GM18951 (cell line): ENCODE results near the gene MPND.

Experiments
- POLR2A ChIP-seq: IDR thresholded peaks from 4 replicates; pipeline ENCODE4 v1.6.1; 2011; ENCODE audit warnings: mild to moderate bottlenecking; ENCODE audit not compliant: insufficient read length, insufficient read depth; ENCODE audit errors: extremely low read depth
- in situ Hi-C: fragments of 300-500 bp; cut with MboI; formaldehyde crosslinking; loops from one replicate; pipeline ENCODE4 v1.12.0; 2022; ENCODE audit warnings: low sequenced_read_pairs, mixed read lengths, inconsistent platforms; ENCODE audit not compliant: unreplicated experiment

The MPND gene

DNA sequence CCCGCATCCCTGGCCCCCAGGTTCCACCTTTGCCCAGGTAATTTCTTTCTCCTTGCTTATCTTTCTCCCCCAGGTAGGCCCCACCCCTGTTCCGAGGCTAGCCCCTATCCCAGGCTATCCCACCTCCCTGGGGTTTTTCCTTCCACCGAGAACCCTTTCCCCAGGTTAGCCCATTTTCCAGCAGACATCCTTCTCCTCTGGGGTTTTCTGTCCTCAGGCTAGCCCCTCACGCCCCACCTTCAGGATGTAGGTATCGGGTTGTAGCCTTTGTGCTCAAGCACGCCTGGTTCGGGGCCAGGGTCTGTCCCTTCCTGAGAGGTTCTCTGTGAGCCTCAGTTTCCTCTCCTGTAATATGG is 38.1 kb upstream of the MPND start:
- in situ Hi-C loops = no loop called here
- TF ChIP-seq POLR2A = no peak

DNA sequence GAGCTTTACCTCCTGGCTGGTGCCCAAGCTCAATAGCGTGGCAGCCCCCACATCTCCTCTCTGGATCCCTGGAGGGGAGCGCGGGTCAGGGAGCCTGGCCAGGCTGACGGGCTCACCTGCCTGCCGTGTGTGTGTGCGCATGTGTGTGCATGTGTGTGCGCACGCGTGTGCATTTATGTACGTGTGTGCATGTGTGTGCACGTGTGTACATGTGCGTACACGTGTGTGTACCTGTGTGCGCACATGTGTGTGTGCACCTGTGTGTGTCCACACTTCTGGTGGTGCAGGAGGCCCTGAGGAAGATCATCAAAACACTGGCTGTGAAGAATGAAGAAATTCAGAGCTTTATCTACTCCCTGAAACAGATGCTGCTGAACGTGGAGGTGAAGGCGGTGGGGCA is 37.7 kb upstream of the MPND start:
- no peak for TF ChIP-seq POLR2A
- in situ Hi-C loops = no loop called here

DNA sequence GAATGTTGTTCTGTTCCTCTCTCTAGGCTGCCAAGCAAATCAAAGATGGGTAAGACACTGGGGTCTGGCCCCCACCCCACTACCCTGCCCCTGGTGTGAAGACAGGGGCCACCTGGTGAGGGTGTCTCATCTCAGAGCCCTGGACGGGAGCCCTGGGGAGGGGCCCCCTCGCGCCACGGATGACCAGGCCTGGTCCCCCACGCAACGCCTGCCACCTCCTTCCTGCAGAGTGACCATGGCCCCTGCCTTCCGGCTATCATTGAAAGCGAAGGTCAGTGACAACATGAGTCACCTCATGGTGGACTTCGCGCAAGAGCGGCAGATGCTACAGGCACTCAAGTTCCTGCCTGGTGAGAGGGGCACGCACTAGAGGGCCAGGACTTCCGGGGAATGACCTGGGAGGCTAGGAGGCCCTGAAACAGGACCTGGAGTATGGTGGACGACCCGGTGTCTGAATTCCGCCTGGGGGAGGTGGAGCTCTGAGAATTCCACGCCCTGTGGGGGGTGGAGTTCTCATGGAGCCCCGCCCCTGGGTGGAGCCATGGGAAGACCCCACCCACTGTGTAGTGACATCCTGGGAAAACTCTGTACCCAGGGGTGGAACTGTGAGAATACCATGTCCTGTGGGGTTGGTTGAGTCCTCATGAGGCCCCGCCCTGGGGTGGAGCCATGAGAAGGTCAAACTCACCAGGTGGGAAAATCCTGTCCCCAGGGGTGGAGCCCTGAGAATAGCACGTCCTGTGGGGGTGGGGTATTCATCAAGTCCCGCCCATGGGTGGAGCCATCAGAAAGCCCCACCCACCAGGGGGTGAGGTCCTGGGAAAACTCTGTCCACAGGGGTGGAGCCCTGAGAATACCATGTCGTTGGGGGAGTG is 32.9 kb upstream of the MPND start:
- in situ Hi-C loops = no loop called here
- TF ChIP-seq POLR2A = no peak

DNA sequence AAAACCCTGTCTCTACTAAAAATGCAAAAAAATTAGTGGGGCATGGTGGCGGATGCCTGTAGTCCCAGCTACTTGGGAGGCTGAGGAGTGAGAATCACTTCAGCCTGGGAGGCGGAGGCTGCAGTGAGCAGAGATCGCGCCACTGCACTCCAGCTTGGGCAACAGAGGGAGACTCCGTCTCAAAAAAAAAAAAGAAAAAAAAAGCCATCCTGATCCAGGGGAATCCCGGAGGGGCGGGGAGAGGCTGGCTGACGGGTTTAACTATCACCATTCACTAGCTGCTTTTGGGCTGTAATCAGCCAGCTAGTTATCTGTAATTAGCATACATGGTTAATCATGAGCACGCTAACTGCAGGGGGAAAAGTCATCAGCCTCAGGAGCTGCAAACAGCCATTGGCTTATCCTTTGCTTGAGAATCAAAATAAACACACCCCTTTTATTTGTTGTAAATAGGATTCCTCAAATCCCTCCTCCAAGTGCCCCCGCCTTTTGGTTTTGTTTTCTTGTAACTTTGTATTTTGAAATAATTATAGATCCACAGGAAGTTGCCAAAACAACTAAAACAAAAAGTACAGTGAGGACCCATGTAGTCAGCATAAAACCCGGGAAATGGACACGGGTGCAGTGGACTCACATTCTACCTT is 29.4 kb upstream of the MPND start:
- in situ Hi-C loops = no loop called here
- TF ChIP-seq POLR2A = no peak

DNA sequence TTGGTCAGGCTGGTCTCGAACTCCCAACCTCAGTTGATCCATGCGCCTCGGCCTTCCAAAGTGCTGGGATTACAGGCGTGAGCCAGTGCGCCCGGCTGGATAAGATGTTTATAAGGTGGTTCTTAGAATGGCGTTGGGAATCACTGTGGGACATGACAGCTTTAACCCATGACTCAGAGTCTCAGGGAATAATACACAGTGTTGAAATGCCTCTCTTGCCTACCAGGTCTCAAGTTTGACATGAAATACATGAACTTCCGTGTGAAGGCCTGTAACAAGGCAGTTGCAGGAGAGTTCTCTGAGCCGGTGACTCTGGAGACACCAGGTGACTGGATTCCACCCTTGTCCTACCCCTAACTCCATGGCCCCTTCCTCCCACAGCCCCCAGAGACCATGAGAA is 26.4 kb upstream of the MPND start:
- no peak for TF ChIP-seq POLR2A
- in situ Hi-C loops = no loop called here

DNA sequence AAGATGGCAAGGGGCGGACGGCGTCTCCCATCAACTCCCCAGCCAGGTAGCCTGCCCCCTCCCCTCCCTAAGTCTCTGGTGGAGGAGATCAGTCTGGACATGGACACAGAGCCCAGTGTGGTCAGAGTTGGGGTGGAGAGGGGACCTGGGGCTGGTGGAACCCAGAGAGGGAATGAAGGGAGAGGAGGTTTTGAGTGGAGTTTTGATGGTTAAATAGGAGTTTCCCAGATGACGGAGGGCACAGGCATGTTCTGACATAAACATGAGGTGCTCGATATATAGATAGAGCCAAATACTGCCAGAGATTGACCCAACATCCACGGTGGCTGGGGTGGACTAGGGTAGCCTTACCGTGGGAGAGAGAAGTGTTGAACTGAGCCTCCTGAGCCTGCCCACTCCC is 24.9 kb upstream of the MPND start:
- in situ Hi-C loops = no loop called here
- TF ChIP-seq POLR2A = no peak

DNA sequence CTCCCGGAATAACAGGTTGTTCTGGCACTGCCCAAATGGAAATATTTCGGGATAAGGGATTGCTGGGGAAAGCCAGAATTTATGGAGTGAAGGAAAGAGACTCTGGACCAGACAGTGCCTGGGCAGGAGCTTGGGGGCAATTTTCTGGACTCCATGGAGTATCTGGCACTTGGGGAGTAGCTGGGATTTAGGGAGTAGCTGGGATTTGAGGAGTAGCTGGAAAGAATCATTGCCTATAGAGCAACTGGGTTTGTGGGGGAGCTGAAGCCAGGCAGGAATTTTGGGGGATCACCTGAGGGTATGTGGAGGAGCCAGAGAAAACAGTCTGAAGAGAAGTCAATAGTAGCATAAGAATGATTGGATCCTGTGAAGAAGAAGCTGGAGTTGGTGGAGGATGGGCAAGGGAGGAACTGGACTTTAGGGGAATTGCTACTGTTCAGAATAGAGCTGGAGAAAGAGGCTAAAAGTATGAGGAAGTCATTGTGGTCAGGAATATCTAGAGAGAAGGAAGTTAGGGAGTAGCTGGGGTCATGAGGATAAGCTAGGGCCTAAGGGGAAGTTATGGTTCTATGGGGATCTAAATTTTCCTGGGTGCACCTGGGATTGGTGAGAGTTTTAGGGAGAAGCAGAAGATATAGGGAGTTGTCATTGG is 24.2 kb upstream of the MPND start:
- no peak for TF ChIP-seq POLR2A
- in situ Hi-C loops = no loop called here

DNA sequence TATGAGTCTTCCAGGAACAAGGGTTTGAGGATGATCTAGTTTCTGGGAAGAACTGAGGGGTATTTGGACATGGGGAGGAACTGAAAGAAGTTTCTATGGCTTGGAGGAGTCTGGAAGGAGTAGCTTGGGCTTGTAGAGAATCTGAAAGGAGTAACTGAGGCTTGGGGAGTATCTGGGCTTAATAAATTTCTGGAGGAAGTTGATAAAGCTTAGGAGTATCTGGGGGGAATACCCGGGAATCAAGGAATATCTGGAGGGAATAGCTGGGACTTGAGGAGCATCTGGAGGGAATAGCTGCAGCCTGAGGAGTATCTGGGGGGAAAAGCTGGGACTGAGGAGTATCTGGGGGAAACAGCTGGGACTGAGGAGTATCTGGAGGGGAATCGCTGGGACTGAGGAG is 22.9 kb upstream of the MPND start:
- in situ Hi-C loops = no loop called here
- TF ChIP-seq POLR2A = no peak

DNA sequence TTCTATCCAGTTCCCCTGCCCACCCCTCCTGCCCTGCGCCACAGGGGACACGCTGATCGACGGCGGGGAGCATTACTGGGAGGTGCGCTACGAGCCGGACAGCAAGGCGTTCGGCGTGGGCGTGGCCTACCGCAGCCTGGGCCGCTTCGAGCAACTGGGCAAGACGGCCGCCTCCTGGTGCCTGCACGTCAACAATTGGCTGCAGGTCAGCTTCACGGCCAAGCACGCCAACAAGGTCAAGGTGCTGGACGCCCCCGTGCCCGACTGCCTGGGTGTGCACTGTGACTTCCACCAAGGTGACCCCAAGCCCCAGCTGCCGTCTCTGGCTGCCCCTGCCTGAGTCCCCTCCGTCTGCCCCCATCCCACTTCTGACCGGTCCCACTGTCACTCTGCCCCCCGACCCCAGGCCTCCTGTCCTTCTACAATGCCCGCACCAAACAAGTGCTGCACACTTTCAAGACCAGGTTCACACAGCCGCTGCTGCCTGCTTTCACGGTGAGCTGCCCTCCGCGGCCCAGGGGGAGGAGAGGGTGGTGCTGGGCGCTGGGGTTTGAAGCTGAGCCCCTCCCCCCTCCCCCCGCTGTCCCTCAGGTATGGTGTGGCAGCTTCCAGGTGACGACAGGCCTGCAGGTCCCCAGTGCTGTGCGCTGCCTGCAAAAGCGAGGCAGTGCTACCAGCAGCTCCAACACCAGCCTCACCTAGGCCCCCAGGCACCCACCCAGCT is 20.3 kb upstream of the MPND start:
- in situ Hi-C loops = no loop called here

DNA sequence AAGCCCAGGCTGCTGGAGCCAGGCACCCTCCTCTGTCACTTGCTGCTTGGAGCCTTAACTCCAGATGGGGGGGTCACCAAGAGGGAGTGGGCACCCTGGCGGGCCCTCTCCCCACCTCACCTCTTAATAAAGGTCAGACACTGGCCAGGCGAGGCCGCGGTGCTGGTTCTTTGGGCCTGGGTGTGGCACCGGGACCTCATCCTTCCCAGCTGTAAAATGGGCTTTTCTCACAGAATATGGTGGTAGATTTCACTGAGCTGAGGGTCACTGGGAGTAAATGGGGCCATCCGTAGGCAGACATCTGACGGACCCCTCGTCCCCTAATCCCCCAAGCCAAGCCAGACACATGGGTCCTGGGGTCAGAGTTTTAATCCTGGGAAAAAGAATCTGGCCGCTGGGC is 19.7 kb upstream of the MPND start:
- no peak for TF ChIP-seq POLR2A
- in situ Hi-C loops = no loop called here

More for the DNA sequence above, 20.3 kb upstream of the MPND start:
- TF ChIP-seq POLR2A = no peak

DNA sequence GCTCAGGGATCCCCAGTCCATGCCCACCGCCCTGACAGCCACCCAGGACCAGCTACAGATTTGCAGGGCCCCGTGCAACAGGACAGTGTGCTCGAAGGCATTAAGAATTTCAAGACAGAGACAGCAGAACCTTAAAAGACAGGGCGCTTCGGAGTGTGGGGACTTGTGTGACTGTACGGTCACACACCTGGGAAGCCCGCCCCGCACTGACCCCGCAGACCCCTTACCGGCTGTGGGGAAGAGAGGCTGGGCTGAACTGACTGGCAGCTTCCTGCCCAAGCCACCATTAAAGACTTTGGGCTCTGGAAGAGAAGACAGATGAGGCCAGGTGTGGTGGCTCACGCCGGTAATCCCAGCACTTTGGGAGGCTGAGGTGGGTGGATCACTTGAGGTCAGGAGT is 19.1 kb upstream of the MPND start:
- in situ Hi-C loops = no loop called here
- no peak for TF ChIP-seq POLR2A

DNA sequence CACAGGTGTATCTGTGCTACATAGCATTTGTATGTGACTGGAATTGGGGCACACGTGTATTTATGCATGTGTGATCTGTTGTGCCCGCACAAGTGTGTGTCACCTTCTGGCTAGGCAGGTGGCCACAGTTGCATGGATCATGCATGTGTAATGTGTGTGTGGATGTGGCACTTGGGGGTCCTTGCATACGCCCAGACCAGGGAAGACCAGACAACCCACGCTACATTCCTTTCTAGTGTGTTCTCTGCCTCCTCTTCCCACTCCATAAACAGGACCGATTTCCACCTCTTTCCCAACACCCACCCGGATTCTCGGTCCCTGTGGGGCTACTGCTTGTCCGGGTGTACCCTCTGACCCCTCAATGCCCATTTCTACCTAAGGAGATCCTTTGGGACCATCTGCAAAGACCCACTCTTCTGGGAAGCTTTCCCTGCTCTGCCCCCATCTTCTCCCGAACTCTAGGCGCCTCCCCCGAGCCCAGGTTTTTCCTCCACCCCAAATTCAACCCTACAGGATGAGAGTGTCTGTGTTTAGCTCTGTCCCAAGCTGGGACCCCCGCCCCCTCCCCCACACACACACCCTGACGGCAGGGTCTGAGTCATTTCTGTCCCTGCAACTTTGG is 17.0 kb upstream of the MPND start:
- no peak for TF ChIP-seq POLR2A
- in situ Hi-C loops = no loop called here

DNA sequence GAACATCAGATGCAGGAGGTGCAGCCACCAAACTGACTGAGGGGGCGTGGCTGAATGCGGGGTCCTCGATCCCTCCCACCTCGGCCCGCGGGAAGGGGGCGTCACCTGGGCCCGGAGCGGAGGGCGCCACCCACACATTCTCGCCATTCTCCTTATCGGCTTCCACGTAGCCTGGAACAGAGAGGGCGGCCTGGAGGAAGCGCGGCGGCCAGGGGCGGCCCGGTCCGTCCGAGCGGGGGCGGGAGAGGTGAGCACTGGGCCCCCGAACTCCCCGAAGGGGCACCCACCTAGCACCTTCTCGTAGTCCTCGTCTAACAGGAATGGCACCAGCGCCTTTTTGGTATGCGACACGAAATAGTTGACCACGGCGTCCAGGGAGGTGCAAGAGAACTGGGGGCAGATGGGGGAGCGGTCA is 16.5 kb upstream of the MPND start:
- in situ Hi-C loops = no loop called here
- no peak for TF ChIP-seq POLR2A

DNA sequence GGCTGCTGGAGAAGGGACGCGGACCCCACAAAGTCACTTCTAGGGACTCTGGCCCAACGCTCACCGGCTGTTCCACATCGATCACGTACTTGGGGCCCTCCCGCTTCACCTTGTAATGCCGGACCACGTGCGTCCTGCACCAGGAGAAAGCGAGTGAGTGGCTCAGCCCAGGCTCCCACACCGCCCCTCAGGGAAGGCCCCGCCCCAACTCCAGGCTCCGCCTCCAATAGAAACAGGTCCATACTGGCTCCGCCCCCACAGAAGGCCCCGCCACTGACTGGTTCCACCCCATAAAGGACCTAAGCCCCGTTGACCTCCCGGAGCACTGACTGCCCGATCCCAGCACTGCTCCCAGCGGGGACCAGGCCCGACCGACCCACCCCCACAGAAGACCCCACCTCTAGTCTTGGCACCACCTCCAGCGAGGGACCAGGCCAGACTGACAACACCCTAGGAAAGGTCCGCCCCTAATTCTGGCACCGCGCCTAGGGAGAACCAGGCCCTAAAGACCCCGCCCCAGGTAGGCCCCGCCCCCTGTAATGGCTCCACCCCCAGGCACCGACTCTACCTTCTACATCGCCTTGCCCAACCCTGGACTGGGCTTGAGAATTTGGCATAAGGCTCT is 16.0 kb upstream of the MPND start:
- in situ Hi-C loops = no loop called here
- TF ChIP-seq POLR2A = no peak
